HepG2 (cell line): ENCODE data around the gene ZMPSTE24. TPM values are rescaled to one million over a fixed set of nuclear protein-coding genes. Genes with fewer than 3 reads are reported as not detected.
A peak's percentile ranks its signal among the peaks of the same experiment; 100 is the strongest.

Experiments
- EEA1 ChIP-seq: sonication (generic); formaldehyde crosslinking; IDR thresholded peaks from 2 replicates; pipeline ENCODE4 v1.5.1; 2020; ENCODE audit warnings: mild to moderate bottlenecking, missing genetic modification reagents, borderline replicate concordance
- FOXO4 ChIP-seq: sonication (generic); formaldehyde crosslinking; conservative IDR thresholded peaks from 2 replicates; pipeline ENCODE4 v1.8.1; 2023; ENCODE audit warnings: missing genetic modification reagents
- HES4 ChIP-seq: sonication (generic); formaldehyde crosslinking; IDR thresholded peaks from 2 replicates; pipeline ENCODE4 v1.9.0; 2021; ENCODE audit warnings: mild to moderate bottlenecking, missing genetic modification reagents, borderline replicate concordance
- ISL2 ChIP-seq: sonication (generic); formaldehyde crosslinking; IDR thresholded peaks from 2 replicates; pipeline ENCODE4 v1.5.0; 2020; ENCODE audit warnings: missing genetic modification reagents
- JUNB ChIP-seq: sonication (generic); formaldehyde crosslinking; IDR thresholded peaks from 2 replicates; pipeline ENCODE4 v1.8.0; 2022; ENCODE audit warnings: missing genetic modification reagents, mild to moderate bottlenecking, borderline replicate concordance
- NRL ChIP-seq: sonication (generic); formaldehyde crosslinking; IDR thresholded peaks from 2 replicates; pipeline ENCODE4 v1.5.0; 2020; ENCODE audit warnings: missing genetic modification reagents, mild to moderate bottlenecking, moderate library complexity, borderline replicate concordance
- PAX8 ChIP-seq: sonication (generic); formaldehyde crosslinking; IDR thresholded peaks from 2 replicates; pipeline ENCODE4 v1.8.0; 2022; ENCODE audit warnings: mild to moderate bottlenecking, missing genetic modification reagents, borderline replicate concordance
- RAD51 ChIP-seq: fragments of 450-650 bp; IDR thresholded peaks from 2 replicates; pipeline ENCODE4 v1.6.1; 2016; ENCODE audit warnings: borderline replicate concordance
- SAP130 ChIP-seq: IDR thresholded peaks from 2 replicates; pipeline ENCODE4 v1.6.1; 2016; ENCODE audit warnings: low read depth
- SATB2 ChIP-seq: sonication (generic); formaldehyde crosslinking; IDR thresholded peaks from 2 replicates; pipeline ENCODE4 v1.5.0; 2020; ENCODE audit warnings: missing genetic modification reagents
- TCF7 ChIP-seq: sonication (generic); IDR thresholded peaks from 2 replicates; pipeline ENCODE4 v1.6.1; 2016; ENCODE audit warnings: antibody characterized with exemption, low read depth
- TFDP2 ChIP-seq: sonication (generic); formaldehyde crosslinking; IDR thresholded peaks from 2 replicates; pipeline ENCODE4 v1.4.0; 2020; ENCODE audit warnings: missing genetic modification reagents
- THAP9 ChIP-seq: sonication (generic); formaldehyde crosslinking; IDR thresholded peaks from 2 replicates; pipeline ENCODE4; 2020; ENCODE audit warnings: missing genetic modification reagents, mild to moderate bottlenecking, borderline replicate concordance
- ZC3H4 ChIP-seq: sonication (generic); formaldehyde crosslinking; IDR thresholded peaks from 2 replicates; pipeline ENCODE4 v1.4.0; 2020; ENCODE audit warnings: missing genetic modification reagents, borderline replicate concordance
- ZNF143 ChIP-seq: sonication (generic); formaldehyde crosslinking; IDR thresholded peaks from 2 replicates; pipeline ENCODE4 v1.4.0; 2020; ENCODE audit warnings: missing genetic modification reagents
- polyA plus RNA-seq, 8 experiments: library from polyadenylated mRNA; depleted of rRNA in 3 of 8; stranded (reverse) in 7 of 8; unstranded in 1 of 8; fragments of >200 nt; fragmentation: Illumina TruSeq in 4 of 8; extraction: Trizol in 4 of 8; gene quantifications; 2 replicates each; pipeline versions ENCODE4 v1.2.1 to v1.2.3, GENCODE V29; 2011 to 2016; ENCODE audit warnings: low read depth in 4 of 8, missing spikeins in 1 of 8, mixed read lengths in 1 of 8; ENCODE audit not compliant: insufficient read depth in 1 of 8
- total RNA-seq, 5 experiments: library from RNA; depleted of rRNA; stranded (reverse); fragments of >200 nt; fragmentation: Illumina TruSeq; extraction: Trizol; gene quantifications; 2 replicates each; pipeline ENCODE4 v1.2.3, GENCODE V29; 2016; ENCODE audit warnings: low read depth in 1 of 5
- TF ChIP-seq, protein P1 (sequence below), 2 experiments: sonication (generic) in 1 of 2; formaldehyde crosslinking in 1 of 2; IDR thresholded peaks; 2 replicates each; pipeline versions ENCODE4 v1.4.0 to v1.6.1; 2018 to 2020; ENCODE audit warnings: missing genetic modification reagents in 2 of 2, borderline replicate concordance in 1 of 2, low read depth in 1 of 2, mild to moderate bottlenecking in 1 of 2, missing biosample characterization in 1 of 2
- TF ChIP-seq, protein P2 (sequence below), 2 experiments: IDR thresholded peaks; 2 replicates each; pipeline ENCODE4 v1.6.1; 2011 to 2012; ENCODE audit warnings: low read length in 2 of 2, borderline replicate concordance in 1 of 2, low read depth in 1 of 2, mild to moderate bottlenecking in 1 of 2, moderate library complexity in 1 of 2

The ZMPSTE24 gene
- total and polyA plus RNA-seq, 2 of the 13 experiments (the other 11 are each of a cell fraction or from before 2014, with no cell fraction given), result 13.6 to 60.2 TPM

GRCh38 chr1:40315795-40316594 is 58.0 kb downstream of the ZMPSTE24 start (continued):
- TF ChIP-seq, protein P1, sequence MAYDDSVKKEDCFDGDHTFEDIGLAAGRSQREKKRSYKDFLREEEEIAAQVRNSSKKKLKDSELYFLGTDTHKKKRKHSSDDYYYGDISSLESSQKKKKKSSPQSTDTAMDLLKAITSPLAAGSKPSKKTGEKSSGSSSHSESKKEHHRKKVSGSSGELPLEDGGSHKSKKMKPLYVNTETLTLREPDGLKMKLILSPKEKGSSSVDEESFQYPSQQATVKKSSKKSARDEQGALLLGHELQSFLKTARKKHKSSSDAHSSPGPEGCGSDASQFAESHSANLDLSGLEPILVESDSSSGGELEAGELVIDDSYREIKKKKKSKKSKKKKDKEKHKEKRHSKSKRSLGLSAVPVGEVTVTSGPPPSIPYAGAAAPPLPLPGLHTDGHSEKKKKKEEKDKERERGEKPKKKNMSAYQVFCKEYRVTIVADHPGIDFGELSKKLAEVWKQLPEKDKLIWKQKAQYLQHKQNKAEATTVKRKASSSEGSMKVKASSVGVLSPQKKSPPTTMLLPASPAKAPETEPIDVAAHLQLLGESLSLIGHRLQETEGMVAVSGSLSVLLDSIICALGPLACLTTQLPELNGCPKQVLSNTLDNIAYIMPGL (CRISPR knock-in tag; IDR thresholded peaks at IDR 0.05; ENCODE audit: borderline replicate concordance in 1 of 2, low read depth in 1 of 2), result no peak; a peak in 1 of 4 replicates
- TF ChIP-seq JUNB (CRISPR knock-in tag) (no peak), TFDP2 (CRISPR knock-in tag) (no peak), NRL (CRISPR knock-in tag) (0 out of 2 replicates have a peak, but pooled peaks have one; percentile 27), RAD51 (no peak), TCF7 (no peak), ISL2 (no peak), SATB2 (no peak), PAX8 (CRISPR knock-in tag) (no peak), EEA1 (CRISPR knock-in tag) (no peak; the same call in 1 of the 2 replicates), HES4 (CRISPR knock-in tag) (no peak), FOXO4 (CRISPR knock-in tag) (no peak), THAP9 (0 out of 2 replicates have a peak, but pooled peaks have one; percentile 23), ZC3H4 (CRISPR knock-in tag) (peak; percentile 31; the same call in 1 of the 2 replicates), SAP130 (CRISPR knock-in tag) (no peak), ZNF143 (CRISPR knock-in tag) (no peak)
- TF ChIP-seq, protein P2, sequence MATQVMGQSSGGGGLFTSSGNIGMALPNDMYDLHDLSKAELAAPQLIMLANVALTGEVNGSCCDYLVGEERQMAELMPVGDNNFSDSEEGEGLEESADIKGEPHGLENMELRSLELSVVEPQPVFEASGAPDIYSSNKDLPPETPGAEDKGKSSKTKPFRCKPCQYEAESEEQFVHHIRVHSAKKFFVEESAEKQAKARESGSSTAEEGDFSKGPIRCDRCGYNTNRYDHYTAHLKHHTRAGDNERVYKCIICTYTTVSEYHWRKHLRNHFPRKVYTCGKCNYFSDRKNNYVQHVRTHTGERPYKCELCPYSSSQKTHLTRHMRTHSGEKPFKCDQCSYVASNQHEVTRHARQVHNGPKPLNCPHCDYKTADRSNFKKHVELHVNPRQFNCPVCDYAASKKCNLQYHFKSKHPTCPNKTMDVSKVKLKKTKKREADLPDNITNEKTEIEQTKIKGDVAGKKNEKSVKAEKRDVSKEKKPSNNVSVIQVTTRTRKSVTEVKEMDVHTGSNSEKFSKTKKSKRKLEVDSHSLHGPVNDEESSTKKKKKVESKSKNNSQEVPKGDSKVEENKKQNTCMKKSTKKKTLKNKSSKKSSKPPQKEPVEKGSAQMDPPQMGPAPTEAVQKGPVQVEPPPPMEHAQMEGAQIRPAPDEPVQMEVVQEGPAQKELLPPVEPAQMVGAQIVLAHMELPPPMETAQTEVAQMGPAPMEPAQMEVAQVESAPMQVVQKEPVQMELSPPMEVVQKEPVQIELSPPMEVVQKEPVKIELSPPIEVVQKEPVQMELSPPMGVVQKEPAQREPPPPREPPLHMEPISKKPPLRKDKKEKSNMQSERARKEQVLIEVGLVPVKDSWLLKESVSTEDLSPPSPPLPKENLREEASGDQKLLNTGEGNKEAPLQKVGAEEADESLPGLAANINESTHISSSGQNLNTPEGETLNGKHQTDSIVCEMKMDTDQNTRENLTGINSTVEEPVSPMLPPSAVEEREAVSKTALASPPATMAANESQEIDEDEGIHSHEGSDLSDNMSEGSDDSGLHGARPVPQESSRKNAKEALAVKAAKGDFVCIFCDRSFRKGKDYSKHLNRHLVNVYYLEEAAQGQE (IDR thresholded peaks at IDR 0.05; ENCODE audit: borderline replicate concordance in 1 of 2, low read depth in 1 of 2, low read length in 2 of 2), result no peak
